ENCODE data around the gene CCL4.
"Not testable (repeated sequence)": the region's sequence is repeated elsewhere in the genome, so short reads cannot be mapped to it uniquely, and the experiment has no call there.

The CCL4 gene

GRCh38 chr17:36103401-36103975 lies at the start of gene CCL4:
Gene CCL4, plus strand, starts transcription at chr17:36103827. Its CDS starts 79 bp downstream, at chr17:36103906.
- peak; percentile 67 for DNase-seq

GRCh38 chr17:36055171-36055570 lies 48.5 kb upstream of the CCL4 start:
- DNase-seq: no peak

- DNase-seq: no peak
Measured at GRCh38 chr17:36055921-36056520, 47.6 kb upstream of the CCL4 start.

GRCh38 chr17:36057911-36058310 lies 45.7 kb upstream of the CCL4 start:
- no peak for DNase-seq

- no peak for DNase-seq
Measured at GRCh38 chr17:36059406-36059805, 44.2 kb upstream of the CCL4 start.

GRCh38 chr17:36060816-36061215 lies 42.8 kb upstream of the CCL4 start:
- no peak for DNase-seq

- DNase-seq: no peak
Measured at GRCh38 chr17:36063786-36064541, 39.7 kb upstream of the CCL4 start, which contains the start of gene CCL18. Gene CCL18, plus strand, starts transcription at chr17:36064272. Its CDS starts 71 bp downstream, at chr17:36064343.

GRCh38 chr17:36066365-36066985 lies 37.2 kb upstream of the CCL4 start:
- peak; percentile 69 for DNase-seq

GRCh38 chr17:36068524-36068923 lies 35.1 kb upstream of the CCL4 start:
- DNase-seq: no peak

- no peak for DNase-seq
Measured at GRCh38 chr17:36069136-36069535, 34.5 kb upstream of the CCL4 start.

- DNase-seq: no peak
Measured at GRCh38 chr17:36070427-36070826, 33.2 kb upstream of the CCL4 start.

- DNase-seq: no peak
Measured at GRCh38 chr17:36071751-36072150, 31.9 kb upstream of the CCL4 start.

GRCh38 chr17:36072431-36073121 lies 31.1 kb upstream of the CCL4 start:
- DNase-seq: peak; percentile 76

- no peak for DNase-seq
Measured at GRCh38 chr17:36074365-36074764, 29.3 kb upstream of the CCL4 start.

GRCh38 chr17:36081681-36082471 lies 21.8 kb upstream of the CCL4 start:
- DNase-seq: peak; percentile 35

- DNase-seq: peak; percentile 85
Measured at GRCh38 chr17:36082482-36083120, 21.0 kb upstream of the CCL4 start.

- not testable (repeated sequence) for DNase-seq
Measured at GRCh38 chr17:36083691-36084090, 19.9 kb upstream of the CCL4 start.

GRCh38 chr17:36085765-36086164 lies 17.9 kb upstream of the CCL4 start:
- peak; percentile 33 for DNase-seq

- no peak for DNase-seq
Measured at GRCh38 chr17:36086791-36087190, 16.8 kb upstream of the CCL4 start.

- DNase-seq: not testable (repeated sequence)
Measured at GRCh38 chr17:36087471-36087870, 16.2 kb upstream of the CCL4 start.

- DNase-seq: peak; percentile 62
Measured at GRCh38 chr17:36087897-36088572, 15.6 kb upstream of the CCL4 start.

Data from CD4-positive, alpha-beta T cell treated with Interleukin-17A for 1 hour (primary cell).